Stimulated activated CD4-positive, alpha-beta T cell treated with anti-CD3 and anti-CD28 coated beads, Interleukin-15, amount 100 ng/mL, for 1 hour (primary cell): Measurements from ENCODE around the gene EFEMP1.

Experiments used
- DNase-seq, 2 donors: peaks; one replicate each; pipeline ENCODE4 v3.0.0-alpha.2; 2020; ENCODE audit warnings: low read depth in 1 of 2, low spot score in 1 of 2

EFEMP1 gene

DNA sequence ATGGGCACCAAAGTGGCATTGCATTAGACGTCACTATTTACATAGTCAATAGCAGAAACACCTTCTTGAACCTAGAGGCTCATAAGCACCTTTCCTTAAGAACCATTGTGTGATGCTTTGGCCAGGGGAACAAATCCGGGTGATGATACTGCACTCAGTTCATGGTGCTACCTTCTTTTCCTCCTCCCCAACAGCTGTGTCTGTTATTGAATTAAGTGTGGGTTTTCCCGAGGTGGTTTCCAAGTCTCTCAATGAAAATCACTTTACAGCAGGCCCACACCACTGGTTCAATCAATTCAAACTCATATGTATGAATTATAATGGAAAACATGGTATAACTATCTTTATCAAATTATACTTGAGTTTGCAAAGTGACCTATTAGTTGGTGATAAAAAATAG lies 9.3 kb upstream of the EFEMP1 start:
- DNase-seq, result no peak

DNA sequence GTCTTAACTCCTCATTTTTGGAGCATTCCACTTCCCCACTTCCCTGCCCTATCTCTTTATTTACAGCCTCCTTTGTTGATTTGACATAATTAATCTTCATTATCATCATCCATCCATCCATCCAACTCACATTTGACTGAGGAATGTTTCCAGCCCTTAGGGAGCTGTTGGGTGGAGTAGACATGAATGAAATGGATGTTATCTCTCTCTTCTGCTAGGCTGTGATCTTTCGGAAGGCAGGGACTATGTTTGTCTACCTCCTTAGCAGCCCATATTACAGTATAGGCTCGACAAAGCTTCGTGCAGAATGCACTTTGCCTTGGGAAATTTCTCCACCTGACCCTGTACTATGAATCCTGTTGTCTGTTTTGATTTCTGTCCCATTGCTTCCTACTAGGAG lies 7.7 kb upstream of the EFEMP1 start:
- no peak for DNase-seq

DNA sequence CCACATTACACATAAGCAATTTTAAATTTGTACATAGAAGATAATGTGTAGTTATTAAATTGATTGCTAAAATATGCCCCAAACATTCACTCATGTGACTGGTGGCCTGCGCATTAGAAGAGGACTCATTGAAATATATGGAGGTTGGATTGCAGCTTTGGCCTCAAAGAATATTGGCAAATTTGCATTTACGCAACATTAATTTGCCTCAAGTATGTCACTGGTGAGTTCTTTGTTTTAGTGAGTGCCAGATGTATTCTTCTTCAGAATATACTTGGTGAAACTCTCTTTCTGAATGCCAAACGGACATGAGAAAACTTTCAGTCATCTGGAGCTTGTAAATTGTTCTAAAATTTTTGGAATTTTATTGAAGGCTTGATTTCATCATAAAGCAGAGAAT lies 5.9 kb upstream of the EFEMP1 start:
- DNase-seq, result no peak

DNA sequence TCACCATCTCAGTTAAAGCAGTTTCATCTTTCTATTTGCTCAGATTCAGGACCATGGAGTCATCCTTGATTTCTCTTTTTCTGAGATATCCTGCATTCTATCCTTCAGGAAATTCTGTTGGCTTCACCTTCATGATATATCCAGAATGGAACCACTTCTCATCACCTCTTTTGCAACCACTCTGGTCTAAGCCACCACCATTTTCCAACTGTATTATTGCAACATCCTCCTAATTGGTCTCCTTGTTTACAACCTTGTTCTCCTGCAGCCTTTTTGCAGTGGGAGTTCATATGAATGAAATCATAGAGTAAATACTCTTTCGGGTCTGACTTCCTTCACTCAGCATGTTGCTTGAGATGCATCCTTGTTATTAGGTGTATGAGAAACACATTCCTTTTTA lies 3.4 kb upstream of the EFEMP1 start:
- no peak for DNase-seq

DNA sequence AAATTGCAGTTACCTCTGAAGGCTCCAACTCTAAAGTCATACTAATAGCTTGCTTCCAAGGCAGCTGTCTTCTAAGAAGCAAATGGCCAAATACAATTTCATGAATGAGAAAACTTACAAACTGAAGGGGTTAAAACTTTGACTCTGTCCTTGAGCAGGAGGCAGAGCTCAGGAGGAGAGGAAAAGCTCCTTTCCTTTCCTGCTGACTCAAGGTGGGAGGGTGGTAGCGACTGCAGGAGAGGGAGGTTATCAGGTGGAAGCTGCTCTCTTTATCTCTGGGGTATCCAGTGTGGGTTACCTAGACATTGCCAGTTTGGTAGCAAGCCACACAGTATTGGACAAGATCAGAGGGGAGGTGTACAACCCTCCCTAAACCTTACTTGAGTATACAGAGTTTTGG lies 2.7 kb upstream of the EFEMP1 start:
- no peak for DNase-seq

DNA sequence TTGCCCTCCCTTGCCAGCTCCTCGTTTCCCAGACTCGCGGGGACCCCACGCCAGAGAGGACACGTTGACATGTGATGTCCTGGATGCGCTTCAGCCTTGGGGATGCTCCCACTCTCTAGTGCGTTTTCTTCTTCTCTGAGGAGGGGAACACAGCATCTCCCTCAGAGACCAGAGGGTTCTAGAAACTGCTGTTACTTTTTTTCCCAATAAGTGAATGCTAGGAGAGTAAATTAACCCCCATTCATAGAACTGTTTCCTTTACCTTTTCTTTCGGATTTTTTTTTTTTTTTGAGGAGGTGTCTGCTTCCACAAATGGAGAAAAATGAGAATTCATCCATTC lies 370 bp upstream of the EFEMP1 start:
- no peak for DNase-seq

DNA sequence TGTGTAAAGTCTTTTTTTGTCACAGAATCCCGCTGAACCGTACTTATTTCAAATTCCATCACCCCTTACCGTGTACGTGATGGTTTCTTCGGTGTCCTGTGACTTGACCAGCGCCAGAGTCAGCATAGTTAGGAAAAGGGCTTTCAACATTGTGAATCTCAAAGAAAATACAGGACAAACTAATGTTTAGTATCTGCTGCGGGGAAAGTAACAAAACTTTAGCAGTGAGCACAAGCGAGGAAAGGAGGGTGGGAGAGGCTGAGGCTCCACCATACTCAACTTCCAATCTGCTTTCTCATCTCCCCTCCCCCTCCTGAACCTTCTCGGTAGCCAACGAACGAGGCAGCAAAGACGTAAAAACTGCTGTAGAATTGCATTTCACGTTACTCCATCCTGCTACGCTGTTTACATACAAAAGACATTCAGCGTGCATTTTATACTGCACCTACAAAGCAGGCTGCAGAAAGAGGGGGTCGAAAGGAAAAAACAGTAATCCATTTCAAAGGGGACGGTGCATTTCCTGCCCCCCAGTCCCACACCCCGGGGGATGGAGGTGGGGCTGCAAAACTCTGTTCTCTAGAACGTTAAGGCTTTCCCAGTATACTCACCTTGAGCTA lies 1.2 kb downstream of the EFEMP1 start:
- DNase-seq, result no peak

DNA sequence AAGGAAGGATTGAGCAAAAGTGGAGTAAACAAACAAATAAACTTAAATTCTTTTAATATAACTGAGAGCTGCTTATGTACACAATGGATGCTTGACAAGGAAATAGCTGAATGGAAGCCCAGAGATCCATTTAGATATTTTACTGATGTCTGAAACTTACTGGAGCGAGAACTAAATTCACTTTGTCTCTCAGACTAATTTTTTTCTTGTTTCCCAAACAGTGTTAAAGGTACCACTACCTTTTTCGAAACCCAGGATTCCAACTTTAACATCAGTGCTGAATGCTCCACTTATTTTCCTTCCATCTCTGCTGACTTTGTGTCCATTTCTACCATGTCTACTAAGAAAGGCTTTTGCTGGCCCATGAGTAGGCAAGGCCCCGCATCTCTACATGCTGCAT lies 4.0 kb downstream of the EFEMP1 start:
- DNase-seq, result no peak

DNA sequence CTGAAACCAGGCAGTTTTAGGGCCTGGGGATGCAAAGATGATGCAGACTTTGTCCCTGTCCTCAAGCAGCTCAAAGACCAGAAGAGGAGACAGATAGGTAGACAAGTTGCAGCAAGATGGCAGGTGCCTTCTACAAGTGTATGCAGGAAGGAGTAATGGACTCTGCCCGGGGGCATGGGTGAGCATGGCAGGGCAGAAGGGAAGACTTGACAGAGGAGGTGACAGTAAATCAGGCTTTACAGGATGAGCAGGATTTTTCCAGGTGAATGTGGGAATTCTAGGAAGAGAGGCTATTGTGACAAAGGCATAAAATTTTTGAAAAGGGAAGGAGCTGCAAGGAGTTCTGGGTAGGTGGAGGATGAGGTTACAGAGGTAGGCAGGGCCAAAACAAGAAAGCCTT lies 4.7 kb downstream of the EFEMP1 start:
- DNase-seq, result no peak

DNA sequence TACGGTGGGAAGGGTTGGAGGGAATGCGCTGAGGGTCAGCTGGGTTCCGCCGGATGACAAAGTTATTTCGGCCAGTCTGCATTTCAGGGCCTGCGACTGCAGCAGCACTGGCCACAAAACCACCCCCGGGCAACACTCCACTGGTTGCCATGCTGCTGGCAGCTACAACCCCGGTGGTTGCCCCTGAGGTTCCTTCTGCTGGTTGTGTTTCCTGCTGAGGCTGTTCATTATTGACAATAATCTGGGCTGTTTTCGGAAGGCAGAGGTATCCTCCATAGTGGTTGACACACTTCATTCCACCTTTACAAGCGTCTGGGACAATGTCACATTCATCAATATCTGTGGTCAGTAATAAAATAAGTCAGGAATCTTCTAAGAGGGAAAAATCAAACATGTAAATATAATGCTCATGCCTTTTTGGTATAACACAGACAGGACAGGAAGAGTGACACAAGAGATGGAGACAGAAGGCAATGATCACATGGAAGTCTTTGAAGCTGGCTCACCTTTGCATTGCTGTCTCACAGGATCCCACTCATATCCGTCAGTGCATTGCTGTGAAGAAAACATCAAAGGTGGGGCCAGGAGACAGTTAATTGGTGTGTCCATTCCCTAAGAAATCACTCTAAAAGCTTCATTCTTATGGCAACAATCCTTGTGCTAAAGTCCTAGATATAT lies 5.7 kb downstream of the EFEMP1 start:
- no peak for DNase-seq

DNA sequence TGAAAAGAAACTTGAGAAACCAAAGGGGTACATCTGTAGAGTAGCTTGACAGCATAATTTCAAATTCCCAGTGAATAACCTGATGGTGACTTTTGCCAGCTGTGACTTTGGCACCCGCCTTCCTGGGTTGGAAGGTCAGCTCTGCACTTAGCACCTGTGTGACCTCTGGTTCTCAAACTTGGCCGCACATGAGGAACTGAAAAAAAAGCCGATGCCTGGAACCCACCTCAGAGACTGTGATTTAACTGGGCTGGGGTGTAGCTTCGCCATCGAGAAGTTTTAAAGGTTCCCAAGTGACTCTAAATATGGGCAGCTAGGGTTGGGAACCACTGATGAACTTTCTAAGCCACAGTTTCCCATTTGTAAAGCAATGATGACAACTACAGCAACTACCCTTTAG lies 6.5 kb downstream of the EFEMP1 start:
- no peak for DNase-seq

DNA sequence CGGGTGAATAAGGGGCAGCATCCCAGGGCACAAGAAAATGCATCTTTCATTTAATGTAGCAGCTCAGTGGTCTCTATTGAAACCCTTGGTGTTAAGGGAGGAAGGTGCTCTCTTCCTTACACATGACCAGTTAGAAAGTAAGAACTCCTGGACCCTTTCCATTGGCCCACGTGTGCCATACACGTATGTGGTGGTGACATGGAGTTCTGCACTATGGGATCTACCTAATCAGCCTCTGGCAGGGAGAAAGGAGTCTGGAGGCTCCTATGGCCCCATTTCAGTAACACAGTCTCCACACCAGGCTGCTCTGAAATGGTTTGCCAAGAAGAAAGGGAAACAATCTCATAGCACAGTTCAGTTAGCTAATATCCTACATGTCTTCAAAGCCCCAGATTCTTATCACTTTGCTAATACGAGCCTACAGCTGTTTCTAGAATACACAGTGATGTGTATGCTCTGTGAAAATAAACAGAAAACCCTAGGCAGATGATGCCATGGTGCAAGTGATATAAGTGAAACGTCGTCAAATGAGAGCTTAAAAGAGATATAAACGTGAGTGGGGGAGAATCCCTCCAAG lies 7.0 kb downstream of the EFEMP1 start:
- no peak for DNase-seq

DNA sequence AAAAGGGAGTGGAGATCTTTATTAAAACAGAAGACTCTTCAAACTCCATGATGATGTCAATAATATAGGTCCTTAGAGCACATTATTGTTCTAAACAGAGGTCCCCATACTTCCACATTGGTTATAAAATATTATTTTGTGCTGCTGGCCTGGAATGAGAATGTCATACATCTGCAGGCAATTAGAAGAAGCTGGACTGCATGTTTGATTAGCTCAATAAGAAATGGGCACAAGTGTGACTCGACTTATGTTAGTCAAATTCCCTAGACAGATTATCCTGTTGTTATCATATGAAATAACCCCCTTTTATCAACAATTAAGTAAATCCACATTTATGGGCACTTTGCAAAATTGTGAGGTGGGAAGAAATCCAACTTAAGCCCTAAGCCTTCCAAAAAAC lies 8.8 kb downstream of the EFEMP1 start:
- DNase-seq, result no peak

DNA sequence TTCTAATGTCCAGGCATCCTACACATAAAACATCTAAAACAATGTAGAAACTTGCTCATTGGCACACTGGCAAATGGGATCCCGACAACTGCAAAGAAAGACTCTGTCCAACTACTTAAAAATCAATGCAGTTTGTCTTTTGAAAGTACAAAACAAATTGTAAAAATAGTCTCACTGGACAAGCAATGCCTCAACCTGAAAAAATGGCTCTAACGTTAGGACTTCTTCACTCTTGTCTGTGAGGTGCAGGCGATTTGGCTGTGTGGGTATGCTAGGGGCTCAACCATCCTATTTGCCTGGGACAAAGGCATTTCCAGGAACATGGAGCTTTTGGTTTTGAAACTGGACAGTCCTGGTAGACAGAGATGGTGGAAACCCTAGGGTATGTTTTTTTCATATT lies 10.7 kb downstream of the EFEMP1 start:
- no peak for DNase-seq

DNA sequence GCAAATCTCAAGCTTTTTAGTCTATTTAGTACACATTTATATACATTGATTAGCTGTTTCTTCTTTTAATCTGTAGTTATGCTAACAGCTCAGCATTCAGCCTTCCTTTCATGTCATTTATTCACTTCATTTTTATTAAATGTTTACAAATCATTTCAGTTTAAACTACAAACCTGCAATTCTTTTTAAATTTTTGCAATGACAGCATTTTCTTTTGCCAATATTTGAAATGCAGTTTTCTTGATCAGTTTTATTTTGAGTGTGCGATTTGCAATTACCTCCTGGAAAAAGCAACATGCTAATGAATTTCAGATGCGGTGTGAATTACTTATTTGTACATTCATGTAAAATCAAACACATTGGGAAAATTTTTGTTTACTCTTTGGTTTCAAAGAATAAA lies 13.5 kb downstream of the EFEMP1 start:
- DNase-seq, result no peak

DNA sequence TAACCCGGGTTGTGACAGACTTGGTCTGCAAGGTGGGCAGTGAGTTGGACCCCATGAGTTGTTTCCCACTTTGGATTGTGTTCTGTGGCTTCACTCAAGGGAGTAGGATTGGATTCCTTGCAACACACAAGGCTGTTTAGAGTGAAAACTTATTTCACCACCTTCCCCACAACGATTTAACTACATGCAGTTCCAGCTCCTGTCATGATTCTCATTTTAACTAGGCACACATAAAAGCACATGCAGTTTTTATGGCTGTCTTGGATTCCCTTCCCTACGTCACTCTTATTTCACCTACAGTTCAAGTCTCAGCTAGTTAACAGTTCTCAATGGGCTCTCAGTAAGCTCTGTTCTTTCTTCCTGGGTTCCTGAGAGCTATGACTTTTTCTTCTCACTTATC lies 15.9 kb downstream of the EFEMP1 start:
- no peak for DNase-seq

DNA sequence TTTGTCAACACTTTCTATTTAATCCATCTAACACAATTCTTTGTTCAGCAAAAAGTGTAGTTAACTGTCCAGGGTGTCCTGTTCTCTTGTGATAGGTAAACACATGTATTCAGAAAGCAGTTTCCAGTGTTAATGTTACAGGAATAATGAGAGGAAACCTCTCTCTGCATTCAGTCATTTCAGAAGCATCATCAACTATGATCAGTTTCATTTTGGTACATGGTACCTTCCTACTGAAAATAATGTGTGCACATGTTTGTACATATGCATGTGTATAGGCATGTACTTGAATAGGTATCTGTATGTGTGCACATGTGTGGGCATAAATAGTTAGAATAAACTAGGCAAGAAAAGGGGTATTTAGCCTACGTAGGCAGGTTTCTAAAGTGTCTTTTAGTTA lies 16.6 kb downstream of the EFEMP1 start:
- no peak for DNase-seq

DNA sequence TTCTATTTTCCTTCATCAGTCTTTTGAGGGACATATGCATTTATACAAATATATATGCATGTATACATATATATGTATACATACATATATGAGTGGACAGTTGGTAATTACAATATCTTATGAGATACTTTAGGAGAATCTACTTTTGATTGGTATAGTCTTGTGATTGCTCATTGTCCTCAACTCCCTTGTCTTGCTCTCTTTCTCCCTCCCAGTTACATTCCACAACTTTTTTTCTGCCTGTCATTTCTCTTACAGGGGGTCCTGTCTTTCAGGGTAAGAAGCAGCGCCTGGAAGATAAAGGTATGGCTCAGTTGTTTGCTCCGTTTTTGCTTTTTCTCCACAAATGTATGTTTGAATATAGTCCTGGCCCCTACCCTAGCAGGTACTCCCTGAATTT lies 19.9 kb downstream of the EFEMP1 start:
- no peak for DNase-seq

DNA sequence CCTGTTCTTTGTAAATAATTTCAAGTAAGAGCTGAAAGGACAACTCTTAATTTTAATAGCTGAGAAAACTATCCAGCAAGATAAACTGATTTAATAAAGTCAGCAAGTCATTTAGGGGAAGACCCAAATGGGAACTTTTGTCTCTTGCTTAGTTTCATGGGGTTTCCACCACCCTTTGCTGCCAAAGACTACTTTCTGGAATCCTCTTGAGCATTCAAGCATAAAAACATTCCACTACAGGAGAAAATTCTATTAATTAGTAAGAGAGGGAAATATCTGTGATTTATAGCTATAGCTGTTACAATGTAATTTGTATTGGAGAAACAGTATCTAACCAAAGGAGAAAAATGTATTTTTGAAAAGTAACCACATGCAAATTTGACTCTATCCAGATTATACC lies 20.6 kb downstream of the EFEMP1 start:
- DNase-seq, result no peak

DNA sequence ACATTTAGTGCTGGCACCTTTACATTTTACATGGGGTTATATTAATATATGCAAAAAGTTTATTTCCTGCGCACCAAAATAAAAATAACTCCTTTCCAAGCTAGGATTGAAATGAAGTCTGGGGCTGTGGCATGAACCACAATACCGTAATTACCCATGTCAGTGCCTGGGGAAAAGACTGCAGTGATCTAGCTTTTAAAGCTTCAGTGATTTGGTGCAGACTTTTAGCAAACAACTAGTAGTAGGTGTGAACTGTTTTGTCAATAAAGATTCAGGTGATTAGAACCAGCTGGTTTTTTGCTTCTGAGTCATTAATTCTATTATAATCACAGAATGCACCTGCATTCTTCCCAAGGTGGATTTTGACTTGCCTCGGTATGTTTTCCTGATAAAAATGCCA lies 21.2 kb downstream of the EFEMP1 start:
- DNase-seq, result no peak

DNA sequence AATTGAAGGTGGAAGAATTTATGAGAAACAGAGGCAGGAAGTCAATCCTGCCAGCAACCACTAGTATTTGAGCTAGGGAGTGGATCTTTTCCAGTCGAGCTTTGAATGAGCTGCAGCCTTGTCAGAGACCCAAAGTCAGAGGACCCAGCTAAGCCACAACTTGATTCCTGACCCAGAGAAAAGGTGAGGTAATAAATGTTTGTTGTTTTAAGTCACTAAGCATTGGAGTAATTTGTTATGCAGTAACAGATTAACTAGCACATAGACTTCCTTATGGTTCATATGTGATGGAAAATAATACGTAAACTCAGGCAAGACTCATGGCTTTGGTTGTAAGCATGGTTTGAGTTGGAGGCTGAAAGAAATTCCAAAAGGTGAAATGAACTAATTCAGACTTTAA lies 21.6 kb downstream of the EFEMP1 start:
- DNase-seq, result no peak

DNA sequence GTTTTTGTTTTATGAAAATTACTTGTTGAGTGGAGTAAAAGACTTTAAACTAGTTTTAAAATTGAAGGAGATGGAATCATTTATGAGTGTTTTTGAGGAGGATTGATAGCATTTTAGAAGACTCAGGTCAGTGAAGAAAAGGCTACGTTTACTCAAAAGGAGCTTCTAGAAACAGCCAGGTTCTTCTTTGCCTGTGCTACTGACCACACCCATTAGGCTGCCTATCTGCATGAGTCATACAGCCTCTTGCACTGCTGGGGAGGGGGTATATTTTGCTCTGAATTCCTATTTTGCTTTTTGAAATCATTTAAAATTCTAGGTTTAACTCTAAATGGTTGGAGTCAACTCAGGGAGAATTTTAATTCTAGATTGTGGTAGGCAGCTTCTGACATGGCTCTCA lies 22.3 kb downstream of the EFEMP1 start:
- no peak for DNase-seq

DNA sequence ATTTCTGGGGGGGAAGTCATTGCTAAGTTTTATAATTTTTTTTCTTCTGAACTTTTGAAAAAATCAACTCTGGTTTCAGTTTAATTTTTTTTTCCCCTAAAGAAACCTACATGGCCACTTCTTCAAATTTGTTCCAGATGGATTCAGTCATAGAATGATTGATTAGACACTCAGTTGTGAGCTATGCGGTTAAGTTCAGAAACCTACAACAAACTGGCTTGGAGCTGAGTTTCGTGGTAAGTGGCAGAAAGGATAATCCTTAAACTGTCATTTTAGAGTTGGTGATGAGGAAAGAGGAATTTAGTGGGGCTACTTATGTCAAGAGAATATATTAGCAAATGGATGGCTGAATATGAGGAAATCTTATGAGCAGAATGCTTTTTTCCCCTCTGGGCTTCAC lies 23.7 kb downstream of the EFEMP1 start:
- no peak for DNase-seq
